A549 (cell line): ENCODE results near the gene TFEB. TPM values are rescaled to one million over a fixed set of nuclear protein-coding genes. Genes with fewer than 3 reads are reported as not detected.

ENCODE experiments used
- ATAC-seq, 2 experiments: fragments of 200-7000 bp in 1 of 2; fragments of >200 bp in 1 of 2; cut with Nextera tagmentation in 1 of 2; cut with Tn5 transposase in 1 of 2; 3 replicates each; pipeline versions ENCODE4 v1.8.0 to v1.9.1; 2018 to 2020; ENCODE audit warnings: mild to moderate bottlenecking in 1 of 2, moderate library complexity in 1 of 2
- CTCF ChIA-PET: fragments of 300-600 bp; sonication (Branson Sonifier 250); formaldehyde crosslinking; extraction: SDS; loops from one replicate; lab custom pipeline; 2021; ENCODE audit warnings: antibody characterized with exemption, inconsistent platforms; lab: Yijun Ruan, JAX
- POLR2A ChIA-PET: fragments of 350-600 bp; formaldehyde crosslinking; extraction: SDS; loops from one replicate; lab custom pipeline; 2021; ENCODE audit warnings: antibody characterized with exemption, inconsistent platforms; lab: Yijun Ruan, JAX
- DNase-seq, 2 experiments: peaks; one replicate each; pipeline versions ENCODE4 v3.0.0 to v3.0.0-alpha.2; 2011 to 2016; ENCODE audit warnings: low read depth in 1 of 2, low spot score in 1 of 2
- FAIRE-seq: peaks from 2 replicates; lab custom pipeline; 2011; peaks lifted over from hg19 to GRCh38; lab: Jason Lieb, UNC
- H3K27ac ChIP-seq, 2 experiments: fragments of >200 bp; sonication (Bioruptor Twin); formaldehyde crosslinking; 3 replicates each; pipeline ENCODE4 v1.5.1; 2016 to 2017
- H3K4me1 ChIP-seq: fragments of >200 bp; sonication (Bioruptor Twin); formaldehyde crosslinking; 3 replicates; pipeline ENCODE4 v1.6.1; 2016
- H3K4me2 ChIP-seq: fragments of >200 bp; sonication (Bioruptor Twin); formaldehyde crosslinking; 3 replicates; pipeline ENCODE4 v1.6.1; 2016
- H3K4me3 ChIP-seq: fragments of >200 bp; sonication (Bioruptor Twin); formaldehyde crosslinking; 3 replicates; pipeline ENCODE4 v1.5.1; 2016
- H3K9me3 ChIP-seq: fragments of >200 bp; sonication (Bioruptor Twin); formaldehyde crosslinking; 3 replicates; pipeline ENCODE4 v1.6.1; 2016
- CEBPB ChIP-seq, 2 experiments: fragments of >200 bp in 1 of 2; sonication (Bioruptor Twin) in 1 of 2; formaldehyde crosslinking in 1 of 2; IDR thresholded peaks; 2 replicates each; pipeline ENCODE4 v1.6.1; 2012 to 2016
- CHD4 ChIP-seq: fragments of 200-600 bp; sonication (generic); IDR thresholded peaks from 2 replicates; pipeline ENCODE4 v1.6.1; 2016; ENCODE audit warnings: antibody characterized with exemption, mild to moderate bottlenecking, borderline replicate concordance
- EHF ChIP-seq: fragments of 250-450 bp; sonication (Bioruptor Pico); IDR thresholded peaks from 2 replicates; pipeline ENCODE4 v1.5.0; 2020; ENCODE audit warnings: mild to moderate bottlenecking
- ESRRA ChIP-seq: fragments of 150-350 bp; IDR thresholded peaks from 2 replicates; pipeline ENCODE4 v1.6.1; 2014; ENCODE audit warnings: mild to moderate bottlenecking, low read length, borderline replicate concordance
- FOXS1 ChIP-seq: fragments of 250-450 bp; sonication (Bioruptor Pico); IDR thresholded peaks from 2 replicates; pipeline ENCODE4 v1.5.0; 2020; ENCODE audit warnings: mild to moderate bottlenecking, moderate library complexity
- HDAC2 ChIP-seq: fragments of 200-600 bp; sonication (generic); IDR thresholded peaks from 2 replicates; pipeline ENCODE4 v1.6.1; 2016
- HEYL ChIP-seq: fragments of 250-450 bp; sonication (Bioruptor Pico); IDR thresholded peaks from 2 replicates; pipeline ENCODE4 v1.8.0; 2021; ENCODE audit warnings: mild to moderate bottlenecking, moderate library complexity
- HOXA7 ChIP-seq: fragments of 250-450 bp; sonication (Bioruptor Pico); IDR thresholded peaks from 2 replicates; pipeline ENCODE4 v1.5.0; 2020; ENCODE audit warnings: mild to moderate bottlenecking, moderate library complexity
- JUN ChIP-seq, 2 experiments: fragments of >200 bp; sonication (Bioruptor Twin); formaldehyde crosslinking; IDR thresholded peaks; 2 replicates in 1 of 2; 3 replicates in 1 of 2; pipeline ENCODE4 v1.6.1; 2016 to 2017
- JUNB ChIP-seq: fragments of >200 bp; sonication (Bioruptor Twin); formaldehyde crosslinking; IDR thresholded peaks from 2 replicates; pipeline ENCODE4 v1.6.1; 2016
- KDM5A ChIP-seq: fragments of 200-600 bp; sonication (generic); IDR thresholded peaks from 2 replicates; pipeline ENCODE4 v1.6.1; 2016; ENCODE audit warnings: antibody characterized with exemption, mild to moderate bottlenecking
- MAFK ChIP-seq: fragments of 450-650 bp; IDR thresholded peaks from 2 replicates; pipeline ENCODE4 v1.6.1; 2014; ENCODE audit not compliant: partially characterized antibody
- PHF8 ChIP-seq: fragments of 200-600 bp; sonication (generic); IDR thresholded peaks from 2 replicates; pipeline ENCODE4 v1.6.1; 2016; ENCODE audit warnings: low read depth, mild to moderate bottlenecking, antibody characterized with exemption, moderate library complexity, borderline replicate concordance
- POLR2A ChIP-seq: IDR thresholded peaks from 2 replicates; pipeline ENCODE4 v1.6.1; 2012; ENCODE audit warnings: mild to moderate bottlenecking, low read length
- RAD21 ChIP-seq, 2 experiments: fragments of >200 bp in 1 of 2; sonication (Bioruptor Twin) in 1 of 2; formaldehyde crosslinking in 1 of 2; IDR thresholded peaks in 1 of 2; conservative IDR thresholded peaks in 1 of 2; 2 replicates in 1 of 2; 3 replicates in 1 of 2; pipeline ENCODE4 v1.6.1; 2012 to 2018; ENCODE audit warnings: inconsistent platforms in 1 of 2
- RARB ChIP-seq: fragments of 250-450 bp; sonication (Bioruptor Pico); IDR thresholded peaks from 2 replicates; pipeline ENCODE4 v1.8.0; 2021; ENCODE audit warnings: mild to moderate bottlenecking, moderate library complexity
- SMC3 ChIP-seq: fragments of >200 bp; sonication (Bioruptor Twin); formaldehyde crosslinking; IDR thresholded peaks from 3 replicates; pipeline ENCODE4 v1.6.1; 2018; ENCODE audit warnings: inconsistent platforms
- TP53 ChIP-seq: fragments of 250-450 bp; sonication (Bioruptor Pico); IDR thresholded peaks from 2 replicates; pipeline ENCODE4 v1.5.0; 2021; ENCODE audit warnings: mild to moderate bottlenecking, moderate library complexity
- ZC3H11A ChIP-seq: fragments of 450-650 bp; IDR thresholded peaks from 2 replicates; pipeline ENCODE4 v1.6.1; 2014; ENCODE audit warnings: antibody characterized with exemption, mild to moderate bottlenecking
- ZFP36 ChIP-seq: fragments of 450-650 bp; IDR thresholded peaks from 2 replicates; pipeline ENCODE4 v1.6.1; 2014; ENCODE audit warnings: borderline replicate concordance; ENCODE audit not compliant: partially characterized antibody
- ZNF302 ChIP-seq: fragments of 250-450 bp; sonication (Bioruptor Pico); IDR thresholded peaks from 2 replicates; pipeline ENCODE4 v1.9.0; 2021; ENCODE audit warnings: inconsistent platforms, mild to moderate bottlenecking, moderate library complexity
- WGBS: methylation state at CpG from one replicate; pipeline ENCODE4 v1.1.6; 2017; ENCODE audit errors: missing lambda C conversion rate; 5-methylcytosine and 5-hydroxymethylcytosine counted together
- polyA plus RNA-seq, 4 experiments: library from polyadenylated mRNA; depleted of rRNA in 3 of 4; stranded (reverse); fragments of >200 nt; fragmentation: RNase III in 1 of 4; extraction: RNeasy Plus Mini Kit Qiagen cat#74134 plus additional on column Dnase treatment in 1 of 4; gene quantifications; 2 replicates in 3 of 4; 3 replicates in 1 of 4; pipeline ENCODE4 v1.2.3, GENCODE V29; 2011 to 2017
- TF ChIP-seq, protein P1 (sequence below): IDR thresholded peaks from 2 replicates; pipeline ENCODE4 v1.6.1; 2012

Gene TFEB
- polyA plus RNA-seq, 2 of the 4 experiments (the other 2 are of a cell fraction): 3.1 to 6.1 TPM

- Histone ChIP-seq H3K27ac (no peak overlapping the region), H3K4me1 (peaks cover 39% of the 10 kb centered on the region), H3K9me3 (no peaks in the 10 kb centered on the region), H3K4me3 (no peak overlapping the region), H3K4me2 (no peak overlapping the region)
- WGBS: 78% methylated on average over 13 of the region's 13 CpGs
- TF ChIP-seq RAD21 (conservative IDR thresholded peaks at IDR 0.05 in 1 of 2, IDR thresholded peaks at IDR 0.05 in 1 of 2) (no peak), FOXS1 (CRISPR knock-in tag) (no peak), ZFP36 (peak; percentile 25)
- POLR2A ChIA-PET: no interaction called here
- CTCF ChIA-PET: interaction anchor here (1.0 to 3.9 kb wide), 5 partner anchors 9 to 365 kb away, joined by 3 to 18 read pairs (median 8); no protein-coding TSS in a partner anchor
- FAIRE-seq (no peak), ATAC-seq (no peak), DNase-seq (no peak)
Measured at GRCh38 chr6:41736800-41737555, 1.6 kb upstream of the TFEB start.

DNA sequence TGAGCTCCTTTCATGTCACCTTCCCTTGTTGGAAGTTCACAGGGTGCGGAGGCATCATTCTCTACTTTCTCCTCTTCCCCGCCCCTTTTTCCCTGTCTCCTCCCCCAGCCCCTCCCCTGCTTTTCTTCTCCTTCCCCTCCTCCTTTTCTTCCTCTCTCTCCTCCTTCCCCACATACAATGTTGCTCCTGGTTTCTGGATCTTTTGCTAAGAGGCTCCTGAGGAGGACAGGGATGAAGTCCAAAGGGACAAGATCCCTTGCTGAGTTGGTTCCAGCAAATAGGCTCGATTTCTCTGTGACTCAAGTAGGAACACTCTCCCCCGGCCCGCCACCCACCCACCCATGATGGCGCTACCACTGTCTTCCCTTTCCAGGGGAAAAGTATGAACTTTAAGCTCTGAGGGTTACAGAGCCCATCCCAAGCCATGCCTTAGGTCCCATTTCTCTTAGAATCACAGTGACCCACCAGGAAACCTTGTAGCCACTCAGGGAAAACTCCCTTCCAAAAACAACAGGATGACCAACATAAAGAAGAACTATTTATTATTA, 852 bp upstream of the TFEB start:
- ATAC-seq (no peak), FAIRE-seq (no peak), DNase-seq (no peak)
- Histone ChIP-seq H3K4me1 (peaks cover 38% of the 10 kb centered on the region), H3K27ac (peak overlapping the region in 1 of 2 experiments; percentile 59; a peak in 2 of 6 replicates), H3K9me3 (no peaks in the 10 kb centered on the region), H3K4me3 (peak overlapping the region; percentile 90), H3K4me2 (peak overlapping the region; percentile 100)
- TF ChIP-seq TP53 (CRISPR knock-in tag): no peak
- no peak for TF ChIP-seq POLR2A
- TF ChIP-seq CEBPB (IDR thresholded peaks at IDR 0.05): no peak
- TF ChIP-seq RARB (CRISPR knock-in tag): no peak
- TF ChIP-seq PHF8: no peak
- no peak for TF ChIP-seq KDM5A
- no peak for TF ChIP-seq EHF (CRISPR knock-in tag)
- TF ChIP-seq RAD21 (conservative IDR thresholded peaks at IDR 0.05 in 1 of 2, IDR thresholded peaks at IDR 0.05 in 1 of 2): no peak
- TF ChIP-seq MAFK: no peak
- no peak for TF ChIP-seq JUN (IDR thresholded peaks at IDR 0.05)
- no peak for TF ChIP-seq JUNB
- TF ChIP-seq, protein P1, sequence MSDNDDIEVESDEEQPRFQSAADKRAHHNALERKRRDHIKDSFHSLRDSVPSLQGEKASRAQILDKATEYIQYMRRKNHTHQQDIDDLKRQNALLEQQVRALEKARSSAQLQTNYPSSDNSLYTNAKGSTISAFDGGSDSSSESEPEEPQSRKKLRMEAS: no peak
- no peak for TF ChIP-seq HEYL (CRISPR knock-in tag)
- no peak for TF ChIP-seq HDAC2
- TF ChIP-seq HOXA7 (CRISPR knock-in tag): no peak
- TF ChIP-seq ESRRA: no peak
- TF ChIP-seq SMC3: no peak
- no peak for TF ChIP-seq ZNF302
- no peak for TF ChIP-seq ZC3H11A
- CTCF ChIA-PET: interaction anchor here (1.2 to 4.1 kb wide), 6 partner anchors 9 to 50 kb away, joined by 3 to 54 read pairs (median 8); no protein-coding TSS in a partner anchor
- 75% methylated on average over 5 of the region's 6 CpGs for WGBS
- POLR2A ChIA-PET: no interaction called here

- CTCF ChIA-PET: interaction anchor here (1.1 to 6.8 kb wide), 13 partner anchors 11 to 367 kb away, joined by 3 to 65 read pairs (median 9); no protein-coding TSS in a partner anchor
- Histone ChIP-seq H3K4me1 (peaks cover 31% of the 10 kb centered on the region), H3K4me3 (peak overlapping the region; percentile 90)
- no peak for TF ChIP-seq CHD4
- 0 out of 5 replicates have a peak, but pooled peaks of 1 of the 2 experiments have one; percentile 26 for TF ChIP-seq JUN (IDR thresholded peaks at IDR 0.05)
- TF ChIP-seq, all 56 proteins: peak for 1
- H3K9me3 ChIP-seq: no peaks in the 10 kb centered on the region
- POLR2A ChIA-PET: interaction anchor here (0.6 to 2.2 kb wide), 8 partner anchors 11 to 316 kb away, joined by 3 to 29 read pairs (median 5); partner anchors contain the start of genes PRICKLE4 and TOMM6
- DNase-seq (peak; percentile 69 to 80), FAIRE-seq (no peak), ATAC-seq (peak; percentile 74)
- WGBS: 0% methylated on average over 1 of the region's 76 CpGs
- peak overlapping the region; percentile 100 for H3K4me2 ChIP-seq
- H3K27ac ChIP-seq: peak overlapping the region; percentile 95 to 99
Measured at GRCh38 chr6:41734666-41735426, 562 bp downstream of the TFEB start.
